Nephron (organoid): ENCODE data around the gene CUEDC1.
"Not testable (repeated sequence)": the region's sequence is repeated elsewhere in the genome, so short reads cannot be mapped to it uniquely, and the experiment has no call there.

Experiments
- H3K27ac Mint-ChIP-seq, 3 experiments: 2 replicates each; pipeline ENCODE4 v1.8.0; 2020; ENCODE audit warnings: mixed read lengths in 3 of 3, mild to moderate bottlenecking in 2 of 3, moderate library complexity in 1 of 3
- H3K27me3 Mint-ChIP-seq: 2 replicates; pipeline ENCODE4 v1.8.0; 2021; ENCODE audit warnings: low read depth, mild to moderate bottlenecking, moderate library complexity, mixed read lengths
- H3K36me3 Mint-ChIP-seq: 2 replicates; pipeline ENCODE4 v1.8.0; 2020; ENCODE audit warnings: low read depth, mixed read lengths
- H3K4me1 Mint-ChIP-seq: 2 replicates; pipeline ENCODE4 v1.8.0; 2020; ENCODE audit warnings: mixed read lengths
- H3K4me3 Mint-ChIP-seq, 3 experiments: 2 replicates each; pipeline ENCODE4 v1.8.0; 2020; ENCODE audit warnings: mild to moderate bottlenecking in 3 of 3, mixed read lengths in 3 of 3, moderate library complexity in 2 of 3
- H3K9me3 Mint-ChIP-seq: 2 replicates; pipeline ENCODE4 v1.8.0; 2020; ENCODE audit warnings: mixed read lengths
- TF ChIP-seq, protein P1 (sequence below), 3 experiments: fragments of 200-600 bp; sonication (generic); IDR thresholded peaks; one replicate each; pipeline ENCODE4 v1.5.0; 2021; ENCODE audit warnings: antibody characterized with exemption in 3 of 3; ENCODE audit not compliant: unreplicated experiment in 3 of 3

The CUEDC1 gene

DNA sequence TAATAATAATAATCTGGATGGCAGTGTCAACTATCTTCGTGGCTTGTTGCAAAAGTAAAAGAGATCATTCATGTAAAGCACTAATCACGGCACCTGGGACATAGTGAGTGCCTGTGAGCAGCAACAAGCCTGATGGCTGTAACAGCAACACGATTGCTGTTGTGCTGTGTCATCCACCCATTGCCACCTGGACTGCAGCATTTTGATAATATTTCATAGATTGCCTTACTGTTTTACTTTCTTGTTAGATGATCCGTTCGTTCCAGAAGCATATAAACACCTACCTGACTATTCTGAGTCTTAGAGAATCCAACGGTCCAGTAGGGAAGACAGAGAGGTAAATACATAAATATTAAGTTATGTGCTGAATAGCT lies 102.3 kb downstream of the CUEDC1 start:
- Mint-ChIP-seq H3K36me3 (peaks cover 7% of the 10 kb centered on the region), H3K9me3 (no peaks in the 10 kb centered on the region), H3K4me1 (peaks cover 60% of the 10 kb centered on the region), H3K27me3 (no peaks in the 10 kb centered on the region), H3K27ac (peak overlapping the region in 2 of 3 experiments; percentile 61 to 74), H3K4me3 (peak overlapping the region in 2 of 3 experiments; percentile 52 to 60)
- TF ChIP-seq, protein P1, sequence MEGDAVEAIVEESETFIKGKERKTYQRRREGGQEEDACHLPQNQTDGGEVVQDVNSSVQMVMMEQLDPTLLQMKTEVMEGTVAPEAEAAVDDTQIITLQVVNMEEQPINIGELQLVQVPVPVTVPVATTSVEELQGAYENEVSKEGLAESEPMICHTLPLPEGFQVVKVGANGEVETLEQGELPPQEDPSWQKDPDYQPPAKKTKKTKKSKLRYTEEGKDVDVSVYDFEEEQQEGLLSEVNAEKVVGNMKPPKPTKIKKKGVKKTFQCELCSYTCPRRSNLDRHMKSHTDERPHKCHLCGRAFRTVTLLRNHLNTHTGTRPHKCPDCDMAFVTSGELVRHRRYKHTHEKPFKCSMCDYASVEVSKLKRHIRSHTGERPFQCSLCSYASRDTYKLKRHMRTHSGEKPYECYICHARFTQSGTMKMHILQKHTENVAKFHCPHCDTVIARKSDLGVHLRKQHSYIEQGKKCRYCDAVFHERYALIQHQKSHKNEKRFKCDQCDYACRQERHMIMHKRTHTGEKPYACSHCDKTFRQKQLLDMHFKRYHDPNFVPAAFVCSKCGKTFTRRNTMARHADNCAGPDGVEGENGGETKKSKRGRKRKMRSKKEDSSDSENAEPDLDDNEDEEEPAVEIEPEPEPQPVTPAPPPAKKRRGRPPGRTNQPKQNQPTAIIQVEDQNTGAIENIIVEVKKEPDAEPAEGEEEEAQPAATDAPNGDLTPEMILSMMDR (IDR thresholded peaks at IDR 0.05; ENCODE audit: unreplicated experiment in 3 of 3) = no peak

DNA sequence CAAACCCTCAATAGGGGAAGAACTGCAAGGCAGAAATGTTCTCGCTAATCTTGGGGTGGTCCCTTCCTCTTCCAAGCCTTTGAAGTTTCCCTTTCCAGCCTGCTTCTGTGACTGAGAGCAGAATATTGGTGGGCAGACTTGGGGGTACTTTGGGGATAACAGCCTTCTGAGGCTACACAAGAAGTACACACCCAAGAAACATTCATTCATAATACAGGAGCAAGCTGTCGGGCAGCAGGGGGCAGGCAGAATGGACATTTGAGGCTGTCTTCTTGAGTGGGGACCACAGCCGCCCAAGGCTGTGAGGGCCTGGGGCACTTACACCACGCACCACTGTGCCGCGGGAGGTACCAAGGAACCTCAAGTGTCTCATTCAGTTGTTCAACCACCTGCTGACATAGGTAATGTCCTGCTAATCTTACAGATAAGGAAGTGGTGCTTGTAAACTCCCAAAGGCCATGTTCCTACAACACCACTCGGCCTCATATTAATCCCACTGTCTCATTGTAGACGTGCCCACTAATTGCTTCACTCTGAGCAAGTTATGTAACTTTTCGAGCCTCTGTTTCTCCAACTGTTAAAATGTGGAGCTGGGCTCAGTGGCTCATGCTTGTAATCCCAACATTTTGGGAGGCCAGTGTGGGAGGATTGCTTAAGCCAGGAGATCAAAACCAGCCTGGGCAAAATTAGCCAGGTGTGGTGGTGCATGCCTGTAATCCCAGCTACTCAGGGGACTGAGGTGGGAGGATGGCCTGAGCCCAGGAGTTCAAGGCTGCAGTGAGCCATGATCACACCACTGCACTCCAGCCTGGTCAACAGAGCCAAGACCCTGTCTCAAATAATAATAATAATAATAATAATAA lies 102.9 kb downstream of the CUEDC1 start:
- peaks cover 7% of the 10 kb centered on the region for H3K36me3 Mint-ChIP-seq
- H3K4me1 Mint-ChIP-seq = peaks cover 59% of the 10 kb centered on the region
- no peaks in the 10 kb centered on the region for H3K27me3 Mint-ChIP-seq
- TF ChIP-seq, protein P1 (IDR thresholded peaks at IDR 0.05; ENCODE audit: unreplicated experiment in 3 of 3) = no peak
- no peaks in the 10 kb centered on the region for H3K9me3 Mint-ChIP-seq
- H3K27ac Mint-ChIP-seq = peak overlapping the region; percentile 91 to 99 (median 96)
- H3K4me3 Mint-ChIP-seq = peak overlapping the region; percentile 84 to 88 (median 88)

DNA sequence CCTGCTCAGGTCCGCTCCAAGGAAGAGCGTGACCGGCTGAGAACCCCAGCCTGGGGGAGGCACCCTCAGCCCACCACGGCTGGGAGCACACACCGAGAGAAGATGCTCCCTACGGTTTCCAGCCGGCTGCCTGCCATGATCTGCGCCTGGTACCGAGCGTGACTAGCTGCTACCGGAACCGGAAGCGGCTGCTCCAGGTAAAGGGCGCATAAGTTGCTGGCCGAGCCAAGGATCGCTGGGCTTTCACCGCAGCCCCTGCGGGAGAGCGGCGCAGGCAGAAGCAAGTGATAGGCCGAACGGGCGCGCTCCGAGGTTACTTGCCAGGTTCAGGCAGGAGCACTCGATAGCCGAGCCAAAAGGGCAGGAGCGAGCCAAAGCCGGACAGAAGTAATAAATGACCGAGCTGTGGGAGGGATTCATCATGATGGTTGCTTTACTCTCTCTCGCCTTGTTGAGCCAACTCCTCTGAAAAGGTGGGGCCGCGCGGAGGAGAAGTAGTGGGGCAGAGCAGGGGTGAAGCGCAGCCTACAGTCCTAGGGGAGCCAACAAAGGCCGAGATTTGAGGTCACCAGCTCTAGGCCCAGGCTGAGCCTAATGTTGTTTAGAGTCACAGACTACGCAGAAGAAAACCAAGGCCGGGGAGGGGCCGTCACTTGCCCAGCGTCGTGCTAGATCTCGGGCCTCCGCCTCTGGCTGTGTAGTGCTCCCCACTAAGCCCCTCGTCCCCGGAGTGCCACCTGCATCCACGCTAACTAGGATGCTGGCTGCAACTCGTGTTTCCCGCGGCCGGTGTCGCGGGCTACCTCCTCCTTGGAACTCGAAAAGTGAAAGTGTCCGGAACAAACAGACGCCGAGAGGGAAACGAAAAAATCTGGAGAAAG lies 105.1 kb downstream of the CUEDC1 start, which contains the start of gene MRPS23:
Gene MRPS23 (minus strand): TSS at position 171 of the 881 bp plus-strand sequence. CDS start 34 bp downstream, at position 137.
- TF ChIP-seq, protein P1 (IDR thresholded peaks at IDR 0.05; ENCODE audit: unreplicated experiment in 3 of 3) = no peak
- peaks cover 21% of the 10 kb centered on the region for H3K36me3 Mint-ChIP-seq

DNA sequence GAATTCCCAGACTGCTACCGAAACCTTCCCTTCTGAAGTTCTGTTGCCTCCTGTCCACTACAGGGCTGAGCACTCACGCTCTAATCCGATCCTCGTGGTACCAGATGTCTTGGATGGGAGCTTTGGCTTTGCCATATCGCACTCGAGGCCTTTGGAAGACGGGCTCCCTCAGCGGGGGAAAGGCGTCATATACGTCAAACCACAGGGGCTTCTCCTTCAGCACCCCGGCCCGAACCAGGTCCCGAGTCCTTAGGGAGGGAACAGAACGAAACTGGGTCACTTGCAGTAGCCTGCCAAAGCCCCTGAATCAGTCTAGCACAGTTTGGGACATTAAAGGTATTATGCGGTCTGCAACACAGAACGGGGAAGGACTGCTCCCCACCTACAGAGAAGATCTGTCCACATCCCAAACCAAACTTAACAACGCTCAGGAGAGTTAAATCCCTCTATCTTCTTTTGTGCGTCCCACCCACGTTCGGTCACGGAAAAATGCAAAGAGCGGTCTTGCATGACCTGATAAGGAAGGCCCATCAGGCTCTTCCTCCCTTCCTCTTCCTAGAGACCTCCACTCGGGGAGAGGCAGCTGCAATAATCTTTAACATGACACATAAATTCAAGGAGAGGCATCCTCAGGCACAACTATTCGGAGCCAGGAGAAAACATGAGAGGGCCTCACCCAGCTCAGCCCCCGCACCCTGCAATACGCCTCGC lies 105.9 kb downstream of the CUEDC1 start:
- Mint-ChIP-seq H3K27ac (peak overlapping the region; percentile 96 to 99 (median 99)), H3K27me3 (no peaks in the 10 kb centered on the region), H3K9me3 (no peaks in the 10 kb centered on the region), H3K4me1 (peaks cover 50% of the 10 kb centered on the region), H3K4me3 (peak overlapping the region; percentile 95 to 96 (median 96)), H3K36me3 (peaks cover 23% of the 10 kb centered on the region)
- TF ChIP-seq, protein P1 (IDR thresholded peaks at IDR 0.05; ENCODE audit: unreplicated experiment in 3 of 3) = no peak

More for the DNA sequence above, 105.1 kb downstream of the CUEDC1 start, which contains the start of gene MRPS23:
- H3K27ac Mint-ChIP-seq = peak within 1 kb of the TSS; percentile 96 to 99 (median 99)
- no peaks in the 10 kb centered on the region for H3K9me3 Mint-ChIP-seq
- H3K4me1 Mint-ChIP-seq = peaks cover 54% of the 10 kb centered on the region
- no peaks in the 10 kb centered on the region for H3K27me3 Mint-ChIP-seq
- H3K4me3 Mint-ChIP-seq = peak within 1 kb of the TSS; percentile 95 to 96 (median 96)

DNA sequence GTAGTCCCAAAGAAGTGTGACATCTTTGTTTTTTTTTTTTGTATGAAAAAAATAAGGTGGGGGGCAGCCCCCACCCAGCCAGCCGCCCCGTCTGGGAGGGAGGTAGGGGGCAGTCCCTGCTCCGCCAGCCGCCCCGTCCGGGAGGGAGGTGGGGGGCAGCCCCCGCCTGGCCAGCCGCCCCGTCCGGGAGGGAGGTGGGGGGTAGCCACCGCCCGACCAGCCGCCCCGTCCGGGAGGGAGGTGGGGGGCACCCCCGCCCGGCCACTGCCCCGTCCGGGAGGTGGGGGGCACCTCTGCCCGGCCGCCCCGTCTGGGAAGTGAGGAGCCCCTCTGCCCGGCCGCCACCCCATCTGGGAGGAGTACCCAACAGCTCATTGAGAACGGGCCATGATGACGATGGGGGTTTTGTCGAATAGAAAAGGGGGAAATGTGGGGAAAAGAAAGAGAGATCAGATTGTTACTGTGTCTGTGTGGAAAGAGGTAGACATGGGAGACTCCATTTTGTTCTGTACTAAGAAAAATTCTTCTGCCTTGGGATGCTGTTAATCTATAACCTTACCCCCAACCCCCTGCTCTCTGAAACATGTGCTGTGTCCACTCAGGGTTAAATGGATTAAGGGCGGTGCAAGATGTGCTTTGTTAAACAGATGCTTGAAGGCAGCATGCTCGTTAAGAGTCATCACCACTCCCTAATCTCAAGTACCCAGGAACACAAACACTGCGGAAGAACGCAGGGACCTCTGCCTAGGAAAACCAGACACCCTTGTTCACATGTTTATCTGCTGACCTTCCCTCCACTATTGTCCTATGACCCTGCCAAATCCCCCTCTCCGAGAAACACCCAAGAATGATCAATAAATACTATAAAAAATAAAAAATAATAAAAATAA lies 108.9 kb downstream of the CUEDC1 start:
- not testable (repeated sequence) for H3K27me3 Mint-ChIP-seq, H3K9me3 Mint-ChIP-seq
- peak overlapping the region; percentile 61 to 74 (median 66) for H3K4me3 Mint-ChIP-seq
- H3K4me1 Mint-ChIP-seq = peaks cover 25% of the 10 kb centered on the region
- H3K36me3 Mint-ChIP-seq = peaks cover 30% of the 10 kb centered on the region
- peak overlapping the region in 1 of 3 experiments; percentile 89 for H3K27ac Mint-ChIP-seq
